ENCODE data around the gene MAPKBP1.

Gene MAPKBP1

GRCh38 chr15:41834096-41834495 is 59.8 kb downstream of the MAPKBP1 start:
- Histone ChIP-seq H3K27ac (ENCODE audit: low read length) (no peak overlapping the region), H4K20me1 (ENCODE audit: insufficient read depth, low read length) (no peaks in the 10 kb centered on the region), H2AFZ (ENCODE audit: low read length) (no peak overlapping the region), H3K9me3 (replicated peaks; ENCODE audit: insufficient read depth, low read length) (no peaks in the 10 kb centered on the region), H3K9me2 (replicated peaks; ENCODE audit: insufficient read depth, low read length) (no peaks in the 10 kb centered on the region), H3K79me2 (ENCODE audit: low read length) (no peaks in the 10 kb centered on the region), H3K4me2 (ENCODE audit: low read depth, low read length) (no peak overlapping the region), H3K27me3 (replicated peaks; ENCODE audit: insufficient read depth, low read length) (no peaks in the 10 kb centered on the region), H3K36me3 (replicated peaks; ENCODE audit: insufficient read depth, low read length) (no peaks in the 10 kb centered on the region), H3K4me3 (ENCODE audit: low read length) (no peak overlapping the region), H3K4me1 (ENCODE audit: low read length) (no peaks in the 10 kb centered on the region), H3K9ac (ENCODE audit: low read length) (no peak overlapping the region), H3F3A (ENCODE audit: insufficient read depth, low read length) (no peaks in the 10 kb centered on the region)
- no peak for DNase-seq
- TF ChIP-seq EZH2phosphoT487 (IDR thresholded peaks at IDR 0.05; ENCODE audit: low read length) = no peak
- TF ChIP-seq CTCF (IDR thresholded peaks at IDR 0.05; ENCODE audit: low read length) = no peak
- no peak for TF ChIP-seq EZH2 (optimal IDR thresholded peaks at IDR 0.05; ENCODE audit: low read depth, low read length)

- H4K20me1 ChIP-seq (ENCODE audit: insufficient read depth, low read length) = no peaks in the 10 kb centered on the region
- H3K4me1 ChIP-seq (ENCODE audit: low read length) = no peaks in the 10 kb centered on the region
- no peak for DNase-seq
- H3K4me3 ChIP-seq (ENCODE audit: low read length) = no peak overlapping the region
- H3K79me2 ChIP-seq (ENCODE audit: low read length) = no peaks in the 10 kb centered on the region
- no peaks in the 10 kb centered on the region for H3F3A ChIP-seq (ENCODE audit: insufficient read depth, low read length)
- no peak overlapping the region for H3K4me2 ChIP-seq (ENCODE audit: low read depth, low read length)
- no peak overlapping the region for H3K9ac ChIP-seq (ENCODE audit: low read length)
- no peaks in the 10 kb centered on the region for H3K27me3 ChIP-seq (replicated peaks; ENCODE audit: insufficient read depth, low read length)
- H3K9me2 ChIP-seq (replicated peaks; ENCODE audit: insufficient read depth, low read length) = no peaks in the 10 kb centered on the region
- no peak overlapping the region for H3K27ac ChIP-seq (ENCODE audit: low read length)
- H3K9me3 ChIP-seq (replicated peaks; ENCODE audit: insufficient read depth, low read length) = no peaks in the 10 kb centered on the region
- no peaks in the 10 kb centered on the region for H3K36me3 ChIP-seq (replicated peaks; ENCODE audit: insufficient read depth, low read length)
- TF ChIP-seq EZH2 (optimal IDR thresholded peaks at IDR 0.05; ENCODE audit: low read depth, low read length) (no peak), EZH2phosphoT487 (IDR thresholded peaks at IDR 0.05; ENCODE audit: low read length) (no peak), CTCF (IDR thresholded peaks at IDR 0.05; ENCODE audit: low read length) (no peak)
- no peak overlapping the region for H2AFZ ChIP-seq (ENCODE audit: low read length)
Observed at GRCh38 chr15:41836073-41836472, 61.8 kb downstream of the MAPKBP1 start.

- H3K79me2 ChIP-seq (ENCODE audit: low read length) = no peaks in the 10 kb centered on the region
- H3K27ac ChIP-seq (ENCODE audit: low read length) = no peak overlapping the region
- no peaks in the 10 kb centered on the region for H3K27me3 ChIP-seq (replicated peaks; ENCODE audit: insufficient read depth, low read length)
- no peaks in the 10 kb centered on the region for H3K9me3 ChIP-seq (replicated peaks; ENCODE audit: insufficient read depth, low read length)
- H3K36me3 ChIP-seq (replicated peaks; ENCODE audit: insufficient read depth, low read length) = no peaks in the 10 kb centered on the region
- no peaks in the 10 kb centered on the region for H3K9me2 ChIP-seq (replicated peaks; ENCODE audit: insufficient read depth, low read length)
- no peak for DNase-seq
- no peaks in the 10 kb centered on the region for H3F3A ChIP-seq (ENCODE audit: insufficient read depth, low read length)
- no peak overlapping the region for H2AFZ ChIP-seq (ENCODE audit: low read length)
- no peak overlapping the region for H3K9ac ChIP-seq (ENCODE audit: low read length)
- TF ChIP-seq CTCF (IDR thresholded peaks at IDR 0.05; ENCODE audit: low read length) (no peak), EZH2 (optimal IDR thresholded peaks at IDR 0.05; ENCODE audit: low read depth, low read length) (no peak), EZH2phosphoT487 (IDR thresholded peaks at IDR 0.05; ENCODE audit: low read length) (no peak)
- H3K4me1 ChIP-seq (ENCODE audit: low read length) = no peaks in the 10 kb centered on the region
- H3K4me2 ChIP-seq (ENCODE audit: low read depth, low read length) = no peak overlapping the region
- no peak overlapping the region for H3K4me3 ChIP-seq (ENCODE audit: low read length)
- H4K20me1 ChIP-seq (ENCODE audit: insufficient read depth, low read length) = no peaks in the 10 kb centered on the region
Observed at GRCh38 chr15:41836713-41837454, 62.6 kb downstream of the MAPKBP1 start.

All from MM.1S (cell line).